Measurements from ENCODE around the gene ADCY2.

ADCY2 gene

GRCh38 chr5:7410936-7411511, 15.1 kb downstream of the ADCY2 start:
- TF ChIP-seq, protein P1, sequence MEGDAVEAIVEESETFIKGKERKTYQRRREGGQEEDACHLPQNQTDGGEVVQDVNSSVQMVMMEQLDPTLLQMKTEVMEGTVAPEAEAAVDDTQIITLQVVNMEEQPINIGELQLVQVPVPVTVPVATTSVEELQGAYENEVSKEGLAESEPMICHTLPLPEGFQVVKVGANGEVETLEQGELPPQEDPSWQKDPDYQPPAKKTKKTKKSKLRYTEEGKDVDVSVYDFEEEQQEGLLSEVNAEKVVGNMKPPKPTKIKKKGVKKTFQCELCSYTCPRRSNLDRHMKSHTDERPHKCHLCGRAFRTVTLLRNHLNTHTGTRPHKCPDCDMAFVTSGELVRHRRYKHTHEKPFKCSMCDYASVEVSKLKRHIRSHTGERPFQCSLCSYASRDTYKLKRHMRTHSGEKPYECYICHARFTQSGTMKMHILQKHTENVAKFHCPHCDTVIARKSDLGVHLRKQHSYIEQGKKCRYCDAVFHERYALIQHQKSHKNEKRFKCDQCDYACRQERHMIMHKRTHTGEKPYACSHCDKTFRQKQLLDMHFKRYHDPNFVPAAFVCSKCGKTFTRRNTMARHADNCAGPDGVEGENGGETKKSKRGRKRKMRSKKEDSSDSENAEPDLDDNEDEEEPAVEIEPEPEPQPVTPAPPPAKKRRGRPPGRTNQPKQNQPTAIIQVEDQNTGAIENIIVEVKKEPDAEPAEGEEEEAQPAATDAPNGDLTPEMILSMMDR (IDR thresholded peaks at IDR 0.05; ENCODE audit: low read depth, low read length, missing control alignments) = no peak
- DNase-seq (ENCODE audit: low read depth) = no peak
- H3K4me3 ChIP-seq (ENCODE audit: low read depth, low read length) = no peak overlapping the region

DNA sequence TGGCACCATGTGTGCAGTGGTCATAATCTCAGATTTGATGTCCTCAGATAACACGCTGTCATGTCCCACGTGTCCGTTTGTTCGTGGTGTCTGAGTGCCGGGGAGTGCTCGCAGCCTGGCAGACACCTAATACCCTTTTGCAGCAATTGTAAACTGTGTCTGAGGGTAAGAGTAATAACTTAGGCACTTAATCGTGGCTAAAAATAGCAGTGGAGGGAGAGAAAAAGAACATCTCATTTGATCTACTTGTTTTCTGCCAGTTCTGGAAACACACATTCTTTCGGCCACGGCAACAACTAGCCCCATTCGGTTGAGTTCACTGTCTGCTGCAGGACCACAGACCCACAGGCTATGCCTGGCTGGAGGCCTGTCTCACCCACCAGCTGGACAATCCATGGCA, 16.5 kb downstream of the ADCY2 start:
- H3K4me3 ChIP-seq (ENCODE audit: low read depth, low read length) = no peak overlapping the region
- DNase-seq (ENCODE audit: low read depth) = no peak
- TF ChIP-seq, protein P1 (IDR thresholded peaks at IDR 0.05; ENCODE audit: low read depth, low read length, missing control alignments) = no peak

GRCh38 chr5:7415123-7415522, 19.2 kb downstream of the ADCY2 start:
- H3K4me3 ChIP-seq (ENCODE audit: low read depth, low read length) = no peak overlapping the region
- DNase-seq (ENCODE audit: low read depth) = no peak
- TF ChIP-seq, protein P1 (IDR thresholded peaks at IDR 0.05; ENCODE audit: low read depth, low read length, missing control alignments) = no peak

- DNase-seq (ENCODE audit: low read depth) = no peak
- TF ChIP-seq, protein P1 (IDR thresholded peaks at IDR 0.05; ENCODE audit: low read depth, low read length, missing control alignments) = no peak
- no peak overlapping the region for H3K4me3 ChIP-seq (ENCODE audit: low read depth, low read length)
These were observed 19.9 kb downstream of the ADCY2 start for GRCh38 chr5:7415587-7416535.

DNA sequence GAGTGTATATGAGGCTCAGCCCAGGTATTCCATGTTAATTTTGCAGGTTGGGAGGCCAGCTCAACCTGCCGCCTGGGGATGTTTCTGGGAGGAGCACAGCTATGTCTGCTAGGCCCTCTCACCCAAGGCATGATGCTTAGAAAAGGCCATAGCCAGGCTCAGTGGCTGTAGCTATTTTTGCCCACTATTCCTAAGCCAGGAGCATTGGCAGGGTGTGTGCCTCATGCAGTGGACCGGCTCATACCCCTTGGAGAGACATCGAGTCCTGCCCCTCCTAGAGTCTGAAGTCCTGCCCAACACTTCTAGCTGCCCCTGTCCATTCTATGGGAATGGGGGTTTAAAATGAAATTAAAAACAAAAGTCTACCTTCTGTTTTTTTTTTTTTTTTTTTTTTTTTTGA, 22.3 kb downstream of the ADCY2 start:
- TF ChIP-seq, protein P1 (IDR thresholded peaks at IDR 0.05; ENCODE audit: low read depth, low read length, missing control alignments) = no peak
- no peak overlapping the region for H3K4me3 ChIP-seq (ENCODE audit: low read depth, low read length)
- no peak for DNase-seq (ENCODE audit: low read depth)

- TF ChIP-seq, protein P1 (IDR thresholded peaks at IDR 0.05; ENCODE audit: low read depth, low read length, missing control alignments) = no peak
- H3K4me3 ChIP-seq (ENCODE audit: low read depth, low read length) = no peak overlapping the region
- no peak for DNase-seq (ENCODE audit: low read depth)
These were observed 23.4 kb downstream of the ADCY2 start for GRCh38 chr5:7419367-7419766.

Measured in GM12864 (cell line).